HG03571 (cell line): ENCODE results near the gene GRIP1.
"Not testable (repeated sequence)": the region's sequence is repeated elsewhere in the genome, so short reads cannot be mapped to it uniquely, and the experiment has no call there.

Experiments used
- ATAC-seq: cut with Tn5 transposase; IDR thresholded peaks from one replicate; pipeline ENCODE4 v1.9.1; 2021; ENCODE audit not compliant: unreplicated experiment

The GRIP1 gene

GRCh38 chr12:66538970-66539369, 139.9 kb downstream of the GRIP1 start:
- no peak for ATAC-seq

- no peak for ATAC-seq
Measured at GRCh38 chr12:66537876-66538275, 141.0 kb downstream of the GRIP1 start.

GRCh38 chr12:66533767-66534166, 145.1 kb downstream of the GRIP1 start:
- ATAC-seq = no peak

DNA sequence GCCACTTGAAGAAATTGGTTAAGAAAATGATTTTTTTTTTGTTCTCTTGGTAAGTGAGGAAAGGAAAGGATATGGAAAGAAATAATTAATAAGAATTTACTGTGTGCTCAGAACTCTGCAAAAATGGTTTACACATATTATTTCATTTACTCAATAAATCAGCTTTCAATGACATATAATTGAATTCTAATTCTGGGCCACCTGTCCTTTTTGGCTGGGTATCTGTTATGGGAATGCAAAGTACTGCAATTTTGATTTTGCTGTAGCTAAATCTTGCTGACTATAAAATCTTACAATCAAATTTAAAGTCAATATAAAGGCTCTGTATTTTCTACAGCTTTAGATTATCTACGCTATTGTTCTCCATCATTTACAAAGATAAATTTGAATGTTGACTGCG, 147.1 kb downstream of the GRIP1 start:
- no peak for ATAC-seq

DNA sequence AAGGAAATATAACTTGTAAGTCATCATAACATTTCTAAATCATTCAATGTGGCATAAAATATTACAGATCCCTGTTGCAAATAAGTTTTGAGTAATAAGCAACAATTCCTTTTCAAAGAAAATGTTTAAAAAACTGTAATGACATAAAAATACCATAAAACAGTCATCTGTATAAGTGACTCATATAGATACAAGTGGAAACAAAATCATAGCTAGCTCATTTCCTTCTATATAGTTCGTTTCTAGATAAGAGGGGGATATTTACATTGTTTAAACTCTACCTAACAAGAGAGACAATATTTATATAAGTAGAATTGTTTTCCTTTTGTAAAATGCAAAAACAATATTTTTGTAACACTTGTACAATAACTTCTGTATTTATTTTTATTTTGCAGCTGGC, 148.9 kb downstream of the GRIP1 start:
- ATAC-seq = no peak

GRCh38 chr12:66516561-66516960, 162.3 kb downstream of the GRIP1 start:
- ATAC-seq = no peak

DNA sequence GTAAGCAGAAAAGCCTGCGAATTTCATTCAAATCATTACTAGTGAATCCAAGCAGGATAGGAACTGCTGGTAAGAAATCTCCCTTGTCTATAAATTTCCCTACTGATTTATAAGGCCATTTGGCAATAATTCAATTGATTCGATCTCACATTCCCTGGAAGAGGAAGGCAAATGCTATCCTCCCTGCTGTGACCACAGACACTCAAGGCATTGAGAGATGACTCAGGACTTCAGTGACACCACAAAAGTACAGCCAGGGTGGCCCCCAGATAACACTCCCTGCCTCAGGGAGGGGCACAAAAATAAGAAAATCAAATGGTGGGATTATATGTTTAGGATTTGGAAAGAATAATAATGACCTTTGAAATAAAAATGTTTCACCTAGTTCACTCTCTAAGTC, 162.7 kb downstream of the GRIP1 start:
- ATAC-seq = no peak

DNA sequence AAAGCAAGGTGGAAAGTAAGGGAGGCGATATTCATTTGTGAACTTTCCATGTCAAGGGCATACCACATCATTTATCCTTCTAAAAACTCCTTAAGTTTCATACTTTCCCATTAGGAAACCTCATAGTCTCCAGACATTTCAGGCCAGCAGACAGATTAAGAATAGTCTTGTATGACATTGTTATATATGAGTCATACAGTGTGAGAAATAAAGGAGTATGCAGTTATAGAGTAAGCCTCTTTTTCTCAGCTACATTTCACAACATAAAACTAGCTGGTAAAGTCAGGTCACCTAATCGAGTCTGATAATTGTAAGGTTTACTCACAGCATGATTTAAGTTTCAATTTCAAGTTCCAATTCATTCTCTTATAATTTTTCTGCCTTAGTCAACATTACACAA, 164.3 kb downstream of the GRIP1 start:
- no peak for ATAC-seq

DNA sequence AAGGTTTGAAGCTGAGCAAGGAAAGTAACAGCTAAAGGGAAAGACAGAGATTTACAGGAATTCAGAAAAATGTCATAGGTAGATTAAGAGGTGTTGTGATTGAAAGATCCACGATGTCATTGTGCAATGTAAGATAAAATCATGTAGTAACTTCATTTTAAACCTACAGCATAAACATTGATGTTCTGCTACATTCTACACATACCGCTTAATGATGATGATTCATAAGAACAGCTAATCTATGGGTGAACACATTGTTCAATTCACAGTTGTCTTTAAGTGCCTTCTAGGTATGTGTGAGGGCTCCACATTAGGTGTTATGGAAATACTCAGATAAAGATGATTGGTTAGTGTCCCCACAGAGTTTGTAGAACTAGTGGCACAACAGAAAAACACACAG, 170.9 kb downstream of the GRIP1 start:
- ATAC-seq = no peak

- no peak for ATAC-seq
Measured at GRCh38 chr12:66503746-66504145, 175.1 kb downstream of the GRIP1 start.

GRCh38 chr12:66502911-66503310, 176.0 kb downstream of the GRIP1 start:
- ATAC-seq = no peak

DNA sequence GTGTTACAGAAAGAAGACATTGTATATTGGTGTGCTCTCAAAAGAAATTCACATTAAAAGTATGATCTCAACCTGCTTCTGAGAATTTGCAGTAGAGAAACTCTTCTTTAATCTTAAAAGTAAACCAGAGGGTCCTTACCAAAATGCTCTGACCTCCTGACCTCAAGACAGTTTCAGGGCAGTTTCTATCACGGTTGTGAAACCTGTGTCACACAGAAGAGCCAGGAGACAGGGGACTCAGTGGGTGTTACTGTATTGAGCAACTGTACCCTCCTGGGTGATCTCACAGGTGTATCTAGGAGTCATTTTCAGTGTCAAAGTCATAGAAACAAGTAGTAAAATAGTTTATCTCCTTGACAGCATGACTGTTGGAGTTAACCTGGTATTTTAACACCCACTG, 178.0 kb downstream of the GRIP1 start:
- peak; percentile 56 for ATAC-seq

DNA sequence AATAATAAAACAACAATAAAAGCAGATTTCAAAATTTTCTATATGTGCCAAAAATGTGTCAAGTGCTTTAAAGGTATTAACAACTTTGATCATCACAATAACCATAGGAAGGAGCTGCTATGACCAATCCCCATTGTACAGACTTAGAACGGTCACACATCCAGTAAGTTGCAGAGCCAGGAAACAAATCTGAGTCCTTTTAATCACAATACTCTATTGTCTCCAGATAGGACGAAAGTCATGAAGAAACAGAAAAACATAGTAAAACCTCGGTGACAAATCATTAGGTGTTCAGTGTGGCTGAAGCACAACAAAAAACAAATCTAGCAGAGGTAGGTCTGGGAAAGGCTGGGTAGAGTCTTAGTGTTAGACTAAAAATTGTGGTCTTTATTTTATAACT, 178.8 kb downstream of the GRIP1 start:
- ATAC-seq = no peak

DNA sequence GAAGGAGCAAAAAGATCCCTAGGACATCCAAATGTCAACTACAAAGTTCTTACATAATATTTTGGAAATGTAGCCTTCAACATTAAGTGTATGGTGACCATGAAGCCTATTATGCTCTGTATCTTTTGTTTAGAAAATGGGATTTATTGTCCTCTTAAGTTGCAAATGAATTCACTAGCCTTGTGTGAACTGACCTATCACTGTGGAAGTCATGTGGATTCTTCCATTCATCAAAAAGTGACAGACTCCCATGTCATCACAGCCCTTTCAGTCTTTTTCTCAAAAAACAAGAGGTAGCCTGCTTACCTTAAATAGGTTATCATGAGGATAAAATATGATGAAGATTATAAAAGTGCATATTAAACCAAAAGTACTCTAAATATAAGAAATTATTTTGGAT, 179.9 kb downstream of the GRIP1 start:
- no peak for ATAC-seq

GRCh38 chr12:66498059-66498458, 180.8 kb downstream of the GRIP1 start:
- not testable (repeated sequence) for ATAC-seq

GRCh38 chr12:66497008-66497897, 181.6 kb downstream of the GRIP1 start:
- ATAC-seq = no peak

DNA sequence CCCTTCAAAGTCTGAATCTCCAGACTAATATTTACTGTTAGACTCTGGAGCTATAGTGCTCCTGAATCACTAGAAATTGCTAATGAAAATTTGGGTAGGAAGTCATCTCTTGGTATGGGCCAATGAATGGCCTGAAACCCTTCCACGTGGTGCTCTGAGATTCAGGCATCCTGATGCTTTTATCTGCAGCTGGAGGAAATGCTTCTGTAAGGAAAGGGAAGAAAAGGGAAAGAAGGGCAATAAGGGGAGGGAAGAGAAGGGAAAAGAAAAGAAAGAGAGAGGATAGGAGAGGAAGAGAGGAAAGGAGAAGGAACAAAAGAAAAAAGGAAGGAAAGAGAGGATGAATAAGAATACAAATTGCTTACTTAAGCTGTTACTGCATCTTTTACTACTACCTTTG, 182.3 kb downstream of the GRIP1 start:
- ATAC-seq = no peak

GRCh38 chr12:66495709-66496108, 183.2 kb downstream of the GRIP1 start:
- ATAC-seq = no peak

DNA sequence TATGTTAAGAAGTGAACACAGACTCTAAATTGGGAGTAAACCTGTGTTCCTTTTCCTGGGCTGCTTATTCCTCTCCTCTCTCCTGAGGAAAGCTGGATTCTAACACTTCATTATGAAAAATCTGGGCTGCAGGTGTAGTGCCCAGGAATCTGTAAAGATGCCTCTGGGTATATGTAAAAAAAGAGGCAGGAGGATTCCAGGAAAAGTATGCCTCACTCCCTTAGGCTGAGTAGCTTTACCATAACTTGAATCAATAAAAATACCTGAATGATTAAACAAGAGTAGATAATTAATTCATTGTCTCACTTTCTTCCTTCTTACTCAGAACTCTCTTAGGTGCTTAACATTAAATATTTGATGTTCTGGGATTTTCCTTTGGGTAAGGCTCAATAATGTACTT, 185.1 kb downstream of the GRIP1 start:
- no peak for ATAC-seq

- ATAC-seq = no peak
Measured at GRCh38 chr12:66491853-66492252, 187.0 kb downstream of the GRIP1 start.

GRCh38 chr12:66482351-66483203, 196.3 kb downstream of the GRIP1 start:
- ATAC-seq = no peak

DNA sequence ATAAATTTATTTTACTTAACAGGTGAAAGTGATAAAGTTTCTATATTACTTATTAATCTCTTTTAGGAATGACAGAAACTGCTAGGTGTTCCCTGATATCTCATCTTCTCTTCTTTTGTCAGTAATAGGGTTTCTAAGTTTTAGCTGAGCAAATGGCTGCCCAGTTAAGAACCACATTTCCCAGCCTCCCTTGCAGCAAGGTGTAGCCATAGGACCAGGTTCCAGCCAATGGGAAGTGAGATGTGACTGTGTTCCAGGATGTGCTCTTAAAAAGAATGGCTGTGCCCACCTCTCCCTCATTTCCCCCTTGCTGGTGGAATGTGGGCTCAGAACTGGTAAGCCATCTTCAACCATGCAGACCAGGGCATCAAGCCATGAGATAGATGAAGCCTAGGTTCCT, 210.9 kb downstream of the GRIP1 start:
- ATAC-seq = no peak
